HUES48 (cell line): Measurements from ENCODE around the gene ADARB1.

ENCODE experiments used
- H3K27ac ChIP-seq: one replicate; pipeline ENCODE4 v1.7.0; 2013; ENCODE audit warnings: low read depth, low read length, inconsistent platforms
- H3K27me3 ChIP-seq: 2 replicates; pipeline ENCODE4 v1.6.1; 2013; ENCODE audit warnings: mild to moderate bottlenecking, low read length; ENCODE audit not compliant: control insufficient read depth, insufficient read depth
- H3K36me3 ChIP-seq: 2 replicates; pipeline ENCODE4 v1.6.1; 2013; ENCODE audit warnings: low read length; ENCODE audit not compliant: control insufficient read depth, insufficient read depth
- H3K4me1 ChIP-seq: 2 replicates; pipeline ENCODE4 v1.6.1; 2013; ENCODE audit warnings: mild to moderate bottlenecking, low read length; ENCODE audit not compliant: control insufficient read depth, insufficient read depth
- H3K4me3 ChIP-seq: 2 replicates; pipeline ENCODE4 v1.5.1; 2013; ENCODE audit warnings: mild to moderate bottlenecking, low read depth, low read length
- H3K9ac ChIP-seq: 2 replicates; pipeline ENCODE4 v1.6.1; 2013; ENCODE audit warnings: mild to moderate bottlenecking, low read depth, low read length, moderate library complexity
- H3K9me3 ChIP-seq: 2 replicates; pipeline ENCODE4 v1.6.1; 2013; ENCODE audit warnings: low read length; ENCODE audit not compliant: control insufficient read depth, insufficient read depth

ADARB1 gene

GRCh38 chr21:45253180-45253579 lies 178.8 kb downstream of the ADARB1 start:
- Histone ChIP-seq H3K9ac (no peak overlapping the region), H3K9me3 (no peaks in the 10 kb centered on the region; the same call in 1 of the 2 replicates), H3K4me3 (no peak overlapping the region), H3K36me3 (no peaks in the 10 kb centered on the region), H3K4me1 (peaks cover 12% of the 10 kb centered on the region), H3K27me3 (no peaks in the 10 kb centered on the region), H3K27ac (no peak overlapping the region)

DNA sequence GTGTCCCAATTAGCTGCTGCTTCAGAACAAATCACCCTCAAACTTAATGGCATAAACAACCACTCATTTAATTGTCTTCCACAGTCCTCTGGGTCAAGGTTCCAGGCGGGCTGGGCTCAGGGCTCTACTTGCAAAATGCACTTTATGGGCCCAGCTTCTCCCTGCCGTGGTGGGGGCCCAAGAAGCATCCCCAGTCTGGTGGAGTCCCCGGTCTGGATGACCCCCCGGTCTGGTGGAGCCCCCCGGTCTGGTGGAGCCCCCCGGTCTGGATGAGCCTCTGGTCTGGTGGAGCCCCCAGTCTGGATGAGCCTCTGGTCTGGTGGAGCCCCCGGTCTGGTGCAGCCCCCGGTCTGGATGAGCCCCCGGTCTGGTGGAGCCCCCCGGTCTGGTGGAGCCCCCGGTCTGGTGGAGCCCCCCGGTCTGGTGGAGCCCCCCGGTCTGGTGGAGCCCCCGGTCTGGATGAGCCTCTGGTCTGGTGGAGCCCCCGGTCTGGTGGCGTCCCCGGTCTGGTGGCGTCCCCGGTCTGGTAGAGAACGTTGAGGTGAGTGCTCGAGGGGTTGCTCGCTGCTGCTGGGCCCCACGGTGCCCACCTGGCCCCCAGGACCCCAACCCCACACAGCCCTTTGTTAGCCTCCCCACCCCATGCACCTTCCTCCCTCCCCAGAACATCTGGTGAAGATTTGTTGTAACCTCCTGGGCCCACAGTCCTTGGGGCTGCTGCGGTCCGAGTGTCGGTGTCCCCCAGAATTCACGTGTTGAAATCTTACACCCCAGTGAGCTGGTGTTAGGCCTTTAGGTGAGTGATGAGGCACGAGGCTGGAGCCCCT lies 179.5 kb downstream of the ADARB1 start:
- H3K36me3 ChIP-seq, result no peaks in the 10 kb centered on the region
- no peaks in the 10 kb centered on the region for H3K27me3 ChIP-seq
- no peak overlapping the region for H3K4me3 ChIP-seq
- H3K4me1 ChIP-seq, result peaks cover 5% of the 10 kb centered on the region
- no peak overlapping the region for H3K27ac ChIP-seq
- no peak overlapping the region for H3K9ac ChIP-seq
- no peaks in the 10 kb centered on the region; the same call in 1 of the 2 replicates for H3K9me3 ChIP-seq

DNA sequence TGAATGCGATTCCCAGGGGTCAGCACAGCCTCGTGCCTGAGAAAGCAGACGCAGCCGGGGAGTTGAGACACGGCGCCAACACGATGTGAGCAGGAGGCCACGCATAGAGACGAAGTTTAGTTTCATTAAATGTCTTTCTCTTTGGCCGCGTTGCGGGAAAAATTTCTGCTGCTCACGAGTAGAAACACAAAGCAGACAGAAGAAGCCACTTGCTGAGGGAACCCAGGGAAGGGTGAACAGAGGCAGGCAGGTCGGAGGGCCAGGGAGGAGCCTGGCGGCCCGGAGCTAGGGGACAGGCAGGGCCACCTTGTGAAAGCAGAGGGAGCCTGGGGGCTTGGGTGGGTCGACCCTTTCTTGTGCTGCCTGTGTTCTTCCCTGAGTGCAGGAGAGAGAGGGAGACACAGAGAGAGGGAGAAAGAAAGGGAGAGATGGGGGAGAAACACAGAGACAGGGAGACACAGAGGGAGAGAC lies 180.1 kb downstream of the ADARB1 start:
- H3K9ac ChIP-seq, result no peak overlapping the region
- H3K9me3 ChIP-seq, result no peaks in the 10 kb centered on the region; the same call in 1 of the 2 replicates
- H3K36me3 ChIP-seq, result no peaks in the 10 kb centered on the region
- H3K4me3 ChIP-seq, result no peak overlapping the region
- H3K4me1 ChIP-seq, result no peaks in the 10 kb centered on the region
- H3K27ac ChIP-seq, result no peak overlapping the region
- H3K27me3 ChIP-seq, result no peaks in the 10 kb centered on the region

DNA sequence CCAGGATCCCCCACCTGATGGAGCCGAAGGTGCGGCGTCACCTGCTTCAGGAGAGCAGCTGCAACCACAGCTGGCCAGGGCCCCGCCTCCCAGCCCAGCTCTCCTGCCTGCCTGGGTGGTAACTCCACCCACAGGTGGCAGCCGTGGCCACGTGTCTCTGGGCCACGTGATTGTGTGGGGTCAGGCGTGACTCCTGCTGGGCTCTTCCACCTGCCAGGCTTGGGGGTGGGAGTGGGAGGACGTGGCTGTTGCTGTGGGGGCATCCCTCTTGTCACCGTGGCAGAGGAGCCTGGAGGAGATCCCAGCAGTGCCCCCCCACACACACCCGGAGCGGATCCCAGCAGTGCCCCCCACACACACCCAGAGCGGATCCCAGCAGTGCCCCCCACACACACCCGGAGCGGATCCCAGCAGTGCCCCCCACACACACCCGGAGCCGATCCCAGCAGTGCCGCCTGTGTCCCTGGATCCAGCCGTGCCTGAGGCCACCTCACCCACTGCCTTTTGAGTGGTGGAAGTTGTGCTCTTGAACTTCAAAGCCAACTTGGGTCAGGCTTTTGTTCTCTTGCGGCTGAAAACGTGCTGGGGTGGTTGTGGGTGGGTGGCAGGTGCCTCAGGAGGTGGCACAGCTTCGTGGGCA lies 181.1 kb downstream of the ADARB1 start:
- H3K4me3 ChIP-seq, result no peak overlapping the region
- no peaks in the 10 kb centered on the region; the same call in 1 of the 2 replicates for H3K9me3 ChIP-seq
- no peak overlapping the region for H3K9ac ChIP-seq
- H3K27me3 ChIP-seq, result no peaks in the 10 kb centered on the region
- H3K36me3 ChIP-seq, result no peaks in the 10 kb centered on the region
- no peak overlapping the region for H3K27ac ChIP-seq
- H3K4me1 ChIP-seq, result no peaks in the 10 kb centered on the region

DNA sequence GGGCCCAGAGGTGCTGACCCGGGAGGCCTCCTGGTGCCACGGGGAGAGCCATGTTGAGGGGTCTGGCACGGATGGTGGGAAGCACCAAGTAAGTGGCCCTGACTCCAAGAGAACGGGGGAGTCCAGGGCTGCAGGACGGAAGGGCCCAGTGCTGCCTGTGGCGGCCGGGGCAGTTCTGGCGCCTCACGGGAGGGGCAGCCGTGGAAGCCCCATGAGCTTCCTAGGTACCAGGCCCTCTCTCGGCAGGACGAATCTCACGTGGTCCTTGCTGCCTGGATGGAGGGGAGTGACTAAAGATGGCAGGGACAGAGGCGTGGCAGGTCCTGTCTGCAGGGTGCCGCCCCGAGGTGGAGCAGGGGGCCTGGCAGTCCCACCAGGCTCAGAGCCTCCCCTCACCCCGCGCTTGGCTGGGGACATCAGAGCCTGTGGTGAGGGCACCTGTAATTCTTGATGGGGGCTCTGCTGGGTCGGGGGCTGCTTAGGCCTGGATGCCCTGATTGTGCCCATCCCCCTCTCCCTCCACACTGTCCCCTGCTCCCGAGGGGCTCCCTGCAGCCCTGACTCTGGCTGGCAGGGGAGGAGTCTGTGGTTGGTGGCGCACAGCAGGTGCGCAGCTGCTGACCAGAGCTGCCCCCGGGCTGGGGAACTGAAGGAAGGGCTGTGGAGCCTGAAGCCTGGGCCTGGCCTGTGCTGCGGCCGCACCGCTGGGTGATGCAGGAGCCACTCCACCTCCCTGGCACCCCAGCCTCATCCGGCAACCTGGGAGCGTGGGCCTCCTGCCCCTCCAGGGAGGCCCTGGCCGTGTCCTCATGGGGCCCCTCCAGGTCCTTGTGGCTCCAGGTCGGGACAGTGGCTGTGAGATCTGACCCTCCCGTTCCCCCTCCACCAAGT lies 181.9 kb downstream of the ADARB1 start:
- Histone ChIP-seq H3K27me3 (no peaks in the 10 kb centered on the region), H3K4me1 (no peaks in the 10 kb centered on the region)

DNA sequence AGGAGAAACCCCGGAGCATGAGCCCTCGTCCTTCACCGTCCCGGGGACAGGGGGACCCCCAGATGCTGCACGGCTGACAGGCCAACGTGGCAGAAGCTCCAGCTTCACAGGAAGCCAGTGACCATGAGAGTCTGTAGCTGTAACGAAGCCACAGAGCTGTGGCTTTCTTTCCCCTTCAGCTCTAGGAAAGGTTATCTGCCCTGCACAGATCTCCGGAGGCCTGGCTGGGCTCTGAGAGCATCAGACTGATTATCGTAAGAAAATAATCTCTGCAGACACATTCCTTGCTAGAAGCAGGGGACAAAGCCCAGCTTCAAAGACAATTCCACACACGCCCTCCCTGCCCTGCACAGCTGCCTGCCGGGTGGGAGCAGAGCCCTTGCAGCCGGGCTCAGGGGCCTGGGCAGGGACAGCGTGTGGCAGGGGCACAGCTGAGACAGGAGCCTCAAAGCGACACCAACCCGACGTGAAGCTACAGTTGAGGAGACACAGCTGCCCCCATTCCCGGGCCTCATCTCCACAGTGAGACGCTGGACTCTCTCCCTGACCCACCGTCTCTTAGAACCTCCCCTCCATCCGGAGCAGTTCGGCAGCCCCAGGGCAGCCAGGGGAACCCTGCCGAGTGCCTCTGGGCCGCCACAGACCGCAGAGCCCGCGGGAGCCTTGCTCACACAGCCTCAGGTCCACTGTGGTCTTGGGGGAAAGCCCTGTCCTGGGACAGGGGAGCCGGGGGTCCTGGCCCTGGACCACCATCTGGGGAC lies 182.7 kb downstream of the ADARB1 start:
- Histone ChIP-seq H3K36me3 (no peaks in the 10 kb centered on the region), H3K4me1 (no peaks in the 10 kb centered on the region), H3K4me3 (no peak overlapping the region), H3K27me3 (no peaks in the 10 kb centered on the region), H3K27ac (no peak overlapping the region), H3K9ac (no peak overlapping the region), H3K9me3 (no peaks in the 10 kb centered on the region)

More for the DNA sequence above, 181.9 kb downstream of the ADARB1 start:
- Histone ChIP-seq H3K4me3 (no peak overlapping the region), H3K9ac (no peak overlapping the region), H3K36me3 (no peaks in the 10 kb centered on the region), H3K27ac (no peak overlapping the region), H3K9me3 (no peaks in the 10 kb centered on the region)

DNA sequence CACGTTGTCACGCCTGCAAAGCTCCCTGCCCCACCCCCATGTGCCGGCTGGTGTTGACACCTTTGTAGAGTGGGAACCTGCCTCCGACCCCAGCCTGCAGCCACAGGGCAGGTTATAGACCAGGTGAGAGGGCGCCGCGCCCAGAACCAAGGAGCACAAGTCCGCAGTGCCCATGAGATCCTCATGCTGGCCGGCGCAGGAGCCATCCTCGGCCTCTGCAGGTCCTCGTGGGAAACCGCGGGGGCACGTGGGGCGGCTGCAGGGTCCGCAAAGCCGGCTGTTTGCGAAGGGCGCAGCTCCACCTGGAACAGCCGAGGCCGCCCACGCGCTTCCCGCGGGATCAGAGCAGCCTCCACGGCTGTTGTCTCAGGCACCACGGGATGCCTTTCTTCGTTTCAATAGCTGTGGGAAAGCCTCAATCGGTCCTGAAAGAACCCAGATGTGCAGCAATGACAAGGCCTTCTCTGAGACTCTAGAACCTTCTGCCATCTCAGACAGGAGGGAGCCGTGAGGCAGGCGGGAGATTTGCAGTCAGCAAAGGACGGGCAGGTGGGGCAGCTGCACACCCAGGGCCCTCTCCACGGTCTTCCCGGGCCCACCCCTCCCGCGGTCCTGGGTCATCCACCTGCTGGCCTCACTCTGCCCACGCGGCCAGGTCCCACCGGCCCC lies 183.4 kb downstream of the ADARB1 start:
- no peak overlapping the region for H3K27ac ChIP-seq
- no peak overlapping the region for H3K9ac ChIP-seq
- H3K9me3 ChIP-seq, result no peaks in the 10 kb centered on the region
- no peaks in the 10 kb centered on the region for H3K27me3 ChIP-seq
- no peak overlapping the region for H3K4me3 ChIP-seq
- no peaks in the 10 kb centered on the region for H3K36me3 ChIP-seq
- H3K4me1 ChIP-seq, result no peaks in the 10 kb centered on the region

GRCh38 chr21:45258466-45258865 lies 184.1 kb downstream of the ADARB1 start:
- H3K9me3 ChIP-seq, result no peaks in the 10 kb centered on the region
- H3K4me1 ChIP-seq, result no peaks in the 10 kb centered on the region
- H3K27me3 ChIP-seq, result no peaks in the 10 kb centered on the region
- H3K4me3 ChIP-seq, result no peak overlapping the region
- peaks cover 3% of the 10 kb centered on the region for H3K36me3 ChIP-seq
- H3K27ac ChIP-seq, result no peak overlapping the region
- no peak overlapping the region for H3K9ac ChIP-seq

GRCh38 chr21:45259206-45259840 lies 184.9 kb downstream of the ADARB1 start:
- no peak overlapping the region for H3K4me3 ChIP-seq
- H3K27me3 ChIP-seq, result no peaks in the 10 kb centered on the region
- H3K9me3 ChIP-seq, result no peaks in the 10 kb centered on the region
- peaks cover 11% of the 10 kb centered on the region for H3K36me3 ChIP-seq
- no peak overlapping the region for H3K9ac ChIP-seq
- H3K27ac ChIP-seq, result no peak overlapping the region
- no peaks in the 10 kb centered on the region for H3K4me1 ChIP-seq
